Posterior vena cava (tissue), 2 donors: ENCODE measurements around the gene LRRC2. TPM values are rescaled to one million over a fixed set of nuclear protein-coding genes. Genes with fewer than 3 reads are reported as not detected.

ENCODE experiments used
- DNase-seq: peaks from one replicate; pipeline ENCODE4 v3.0.0-alpha.2; 2020; ENCODE audit warnings: low spot score
- intact Hi-C, 2 donors: fragments of 100-400 bp; cut with DNase I; formaldehyde crosslinking; loops; one replicate each; pipeline versions ENCODE4 v1.14.1 to v1.14.2; 2022 to 2023
- total RNA-seq, 2 donors: library from RNA; stranded (reverse); fragmentation: NEBNext Ultra II Directional; extraction: Animal tissue kit (Norgen Biotek cat#: 25700); gene quantifications; one replicate each; pipeline ENCODE4 v1.2.1, GENCODE V29; 2021
- donor health status: DM: yes; HTN: yes; CAD: no.
- donor health status: DM: yes; HTN: yes; CAD: no.

Gene LRRC2
- total RNA-seq, 2 donors from 2014 or later, result 1.9 to 5.7 TPM

- intact Hi-C loops, result loop anchor here in 1 of 2 donors (5.0 kb wide), 1 partner anchor 142 kb away; no protein-coding TSS in a partner anchor
These were observed 76.2 kb downstream of the LRRC2 start for GRCh38 chr3:46489875-46490274.

GRCh38 chr3:46489381-46489780, 76.7 kb downstream of the LRRC2 start:
- intact Hi-C loops, result loop anchor here in 1 of 2 donors (5.0 kb wide), 1 partner anchor 143 kb away; no protein-coding TSS in a partner anchor
- no peak for DNase-seq

More at GRCh38 chr3:46489875-46490274, 76.2 kb downstream of the LRRC2 start:
- DNase-seq, result no peak

- intact Hi-C loops, result loop anchor here in 1 of 2 donors (5.0 kb wide), 1 partner anchor 143 kb away; no protein-coding TSS in a partner anchor
- peak; percentile 96 for DNase-seq
These were observed 77.3 kb downstream of the LRRC2 start for GRCh38 chr3:46488735-46489361.

- DNase-seq, result no peak
- intact Hi-C loops, result loop anchor here (2.0 to 5.0 kb wide), 2 partner anchors 147 kb away; no protein-coding TSS in a partner anchor
These were observed 80.3 kb downstream of the LRRC2 start for GRCh38 chr3:46485779-46486175.

- no peak for DNase-seq
- intact Hi-C loops, result loop anchor here in 1 of 2 donors (5.0 kb wide), 1 partner anchor 147 kb away; no protein-coding TSS in a partner anchor
These were observed 81.0 kb downstream of the LRRC2 start for GRCh38 chr3:46484911-46485778.

- intact Hi-C loops, result no loop called here
- no peak for DNase-seq
These were observed 81.7 kb downstream of the LRRC2 start for GRCh38 chr3:46484388-46484787.

GRCh38 chr3:46483825-46484224, 82.3 kb downstream of the LRRC2 start:
- intact Hi-C loops, result no loop called here
- no peak for DNase-seq

GRCh38 chr3:46482632-46483350, 83.3 kb downstream of the LRRC2 start:
- no peak for DNase-seq
- intact Hi-C loops, result no loop called here

GRCh38 chr3:46481636-46482035, 84.5 kb downstream of the LRRC2 start:
- intact Hi-C loops, result no loop called here

GRCh38 chr3:46480491-46481195, 85.5 kb downstream of the LRRC2 start:
- DNase-seq, result no peak
- intact Hi-C loops, result no loop called here

More at GRCh38 chr3:46481636-46482035, 84.5 kb downstream of the LRRC2 start:
- no peak for DNase-seq

- intact Hi-C loops, result no loop called here
These were observed 86.4 kb downstream of the LRRC2 start for GRCh38 chr3:46479696-46480095.

GRCh38 chr3:46479021-46479420, 87.1 kb downstream of the LRRC2 start:
- intact Hi-C loops, result no loop called here

More at GRCh38 chr3:46479696-46480095, 86.4 kb downstream of the LRRC2 start:
- DNase-seq, result no peak

GRCh38 chr3:46478341-46478740, 87.8 kb downstream of the LRRC2 start:
- intact Hi-C loops, result no loop called here
- no peak for DNase-seq

More at GRCh38 chr3:46479021-46479420, 87.1 kb downstream of the LRRC2 start:
- DNase-seq, result no peak

- no peak for DNase-seq
- intact Hi-C loops, result no loop called here
These were observed 88.3 kb downstream of the LRRC2 start for GRCh38 chr3:46477756-46478155.

- DNase-seq, result no peak
- intact Hi-C loops, result no loop called here
These were observed 89.0 kb downstream of the LRRC2 start for GRCh38 chr3:46477145-46477544.

GRCh38 chr3:46472736-46473135, 93.4 kb downstream of the LRRC2 start:
- DNase-seq, result peak; percentile 44
- intact Hi-C loops, result no loop called here

GRCh38 chr3:46471371-46471914, 94.7 kb downstream of the LRRC2 start:
- intact Hi-C loops, result no loop called here
- peak; percentile 37 for DNase-seq

GRCh38 chr3:46470831-46471230, 95.3 kb downstream of the LRRC2 start:
- intact Hi-C loops, result no loop called here
- DNase-seq, result no peak
